ENCODE data around the gene MYH9. TPM values are rescaled to one million over a fixed set of nuclear protein-coding genes. Genes with fewer than 3 reads are reported as not detected.

The MYH9 gene
- total and polyA plus RNA-seq, 2 experiments from 2014 or later = 58.4 to 233 TPM

GRCh38 chr22:36369922-36370791, 17.6 kb downstream of the MYH9 start:
- no peak overlapping the region for H3K4me3 ChIP-seq
- H3K4me1 ChIP-seq (ENCODE audit: insufficient read depth) = peaks cover 93% of the 10 kb centered on the region
- H3F3A ChIP-seq (replicated peaks; ENCODE audit: low read depth) = peaks cover 31% of the 10 kb centered on the region
- H3K4me3 Mint-ChIP-seq = peak overlapping the region; percentile 33; the same call in 1 of the 3 replicates
- peaks cover 39% of the 10 kb centered on the region; the same call in 1 of the 2 replicates for H4K20me1 ChIP-seq (replicated peaks; ENCODE audit: insufficient read depth)
- H3K4me2 ChIP-seq = peak overlapping the region; percentile 68
- H3K27ac Mint-ChIP-seq = peak overlapping the region; percentile 95
- peaks cover 95% of the 10 kb centered on the region for H3K79me2 ChIP-seq (replicated peaks; ENCODE audit: insufficient read depth)
- peak; percentile 10 for ATAC-seq
- no peak overlapping the region for H2AFZ ChIP-seq
- H3K27ac ChIP-seq (ENCODE audit: low read depth) = peak overlapping the region; percentile 98
- H3K27me3 Mint-ChIP-seq (ENCODE audit: insufficient read depth, low read depth, poor library complexity) = peaks cover 21% of the 10 kb centered on the region
- no peak for DNase-seq (ENCODE audit: low spot score)
- TF ChIP-seq ZNF331 (CRISPR knock-in tag; IDR thresholded peaks at IDR 0.05; ENCODE audit: low read depth) (no peak), POLR2AphosphoS5 (IDR thresholded peaks at IDR 0.05; ENCODE audit: low read depth) (no peak), STAT1 (IDR thresholded peaks at IDR 0.05; ENCODE audit: unreplicated experiment) (no peak), JUNB (IDR thresholded peaks at IDR 0.05; ENCODE audit: unreplicated experiment) (no peak), ZNF114 (CRISPR knock-in tag; IDR thresholded peaks at IDR 0.05) (no peak), ZNF462 (CRISPR knock-in tag; IDR thresholded peaks at IDR 0.05) (no peak)
- 0 out of 2 replicates have a peak, but pooled peaks cover 5% of the 10 kb centered on the region for H3K36me3 ChIP-seq (ENCODE audit: insufficient read depth)
- H3K9me3 Mint-ChIP-seq = no peaks in the 10 kb centered on the region
- H3K27me3 ChIP-seq (ENCODE audit: insufficient read depth) = no peaks in the 10 kb centered on the region
- peaks cover 19% of the 10 kb centered on the region for H3K36me3 Mint-ChIP-seq (ENCODE audit: low read depth)
- no peaks in the 10 kb centered on the region for H3K9me2 ChIP-seq (ENCODE audit: insufficient read depth)
- peaks cover 84% of the 10 kb centered on the region for H3K4me1 Mint-ChIP-seq
